GM11168 (cell line): ENCODE results near the gene CD22.
"Not testable (repeated sequence)": the region's sequence is repeated elsewhere in the genome, so short reads cannot be mapped to it uniquely, and the experiment has no call there.

Source experiments
- in situ Hi-C: fragments of 300-500 bp; cut with MboI; formaldehyde crosslinking; loops from one replicate; pipeline ENCODE4 v1.12.0; 2022; ENCODE audit warnings: low sequenced_read_pairs; ENCODE audit not compliant: unreplicated experiment

Gene CD22

DNA sequence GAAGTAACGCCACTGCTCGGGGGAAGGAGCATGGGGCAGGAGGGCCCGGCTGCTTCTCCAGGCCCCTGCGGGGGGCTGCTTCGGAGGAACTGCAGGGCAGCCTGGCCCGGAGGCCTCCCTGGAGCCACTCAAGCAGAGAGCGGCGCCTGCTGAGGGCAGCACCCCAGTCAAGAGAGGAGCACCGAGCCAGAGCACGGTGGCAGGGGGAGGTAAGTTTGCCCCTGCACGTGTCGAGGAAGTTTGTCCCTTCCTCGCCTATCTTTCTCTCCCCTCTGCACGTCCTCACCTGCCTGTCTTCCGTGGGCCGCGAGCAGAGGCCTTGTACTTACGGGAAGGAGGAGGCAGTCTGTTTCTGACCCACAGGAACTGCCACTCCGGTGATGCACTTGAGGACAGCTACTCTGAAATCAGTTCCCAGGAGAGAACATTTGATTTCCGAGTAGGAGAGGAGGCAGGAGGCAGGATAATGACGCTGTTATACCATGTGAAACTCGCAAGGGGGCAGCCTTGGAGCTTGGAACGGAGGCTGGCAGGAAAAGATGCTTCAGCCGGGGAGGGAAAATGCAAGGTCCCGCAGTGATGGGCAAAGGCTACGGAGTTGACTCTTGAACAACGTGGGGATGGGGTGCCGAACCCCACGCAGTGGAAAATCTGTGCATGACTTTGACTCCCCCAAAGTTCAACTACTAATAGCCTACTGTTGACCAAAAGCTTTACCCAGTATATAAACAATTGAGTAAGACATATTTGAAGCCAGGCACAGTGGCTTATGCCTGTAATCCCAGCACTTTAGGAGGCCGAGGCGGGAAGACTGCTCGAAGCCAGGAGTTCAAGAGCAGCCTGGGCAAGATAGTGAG lies 23.7 kb downstream of the CD22 start:
- in situ Hi-C loops: loop anchor here (5.0 kb wide), 1 partner anchor 115 kb away; no protein-coding TSS in a partner anchor

DNA sequence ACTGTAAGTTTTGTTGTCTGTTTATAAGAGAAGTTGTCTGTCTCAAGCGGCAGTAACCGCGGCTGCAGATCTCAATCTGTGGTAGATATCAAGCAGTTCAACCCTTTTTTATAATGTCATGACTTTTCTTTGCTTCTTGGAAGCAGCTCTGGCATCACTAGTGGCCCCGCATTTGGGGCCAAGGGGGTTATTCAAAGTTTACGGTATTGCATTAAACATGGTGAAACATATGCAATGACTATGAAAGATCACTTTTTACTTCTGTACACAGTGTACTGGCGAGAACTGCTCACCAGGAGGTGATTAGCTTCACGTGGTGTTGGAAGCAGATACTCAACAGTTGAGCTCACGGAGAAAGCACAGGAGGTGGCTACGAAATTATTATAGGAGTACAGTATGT lies 24.6 kb downstream of the CD22 start:
- in situ Hi-C loops: loop anchor here (5.0 kb wide), 1 partner anchor 114 kb away; no protein-coding TSS in a partner anchor

DNA sequence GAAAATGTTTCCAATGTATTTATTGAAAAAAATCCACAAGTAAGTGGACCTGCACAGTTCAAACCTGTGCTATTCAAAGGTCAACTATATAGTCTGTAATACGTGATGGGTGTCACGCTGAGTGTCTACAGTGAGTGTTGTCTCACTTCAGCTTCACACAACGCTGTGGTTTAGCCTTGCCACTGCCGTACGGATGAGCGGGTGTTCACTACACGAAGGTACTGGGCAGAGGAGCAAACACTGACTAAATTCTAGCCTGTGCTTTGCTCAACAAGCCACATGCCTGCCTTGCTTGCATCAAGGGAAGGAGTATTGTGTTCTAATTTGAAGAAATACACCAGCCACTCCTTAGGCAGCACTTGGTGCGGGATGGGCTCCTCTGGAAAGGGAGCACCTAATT lies 25.9 kb downstream of the CD22 start:
- in situ Hi-C loops: loop anchor here (5.0 kb wide), 1 partner anchor 112 kb away; no protein-coding TSS in a partner anchor

DNA sequence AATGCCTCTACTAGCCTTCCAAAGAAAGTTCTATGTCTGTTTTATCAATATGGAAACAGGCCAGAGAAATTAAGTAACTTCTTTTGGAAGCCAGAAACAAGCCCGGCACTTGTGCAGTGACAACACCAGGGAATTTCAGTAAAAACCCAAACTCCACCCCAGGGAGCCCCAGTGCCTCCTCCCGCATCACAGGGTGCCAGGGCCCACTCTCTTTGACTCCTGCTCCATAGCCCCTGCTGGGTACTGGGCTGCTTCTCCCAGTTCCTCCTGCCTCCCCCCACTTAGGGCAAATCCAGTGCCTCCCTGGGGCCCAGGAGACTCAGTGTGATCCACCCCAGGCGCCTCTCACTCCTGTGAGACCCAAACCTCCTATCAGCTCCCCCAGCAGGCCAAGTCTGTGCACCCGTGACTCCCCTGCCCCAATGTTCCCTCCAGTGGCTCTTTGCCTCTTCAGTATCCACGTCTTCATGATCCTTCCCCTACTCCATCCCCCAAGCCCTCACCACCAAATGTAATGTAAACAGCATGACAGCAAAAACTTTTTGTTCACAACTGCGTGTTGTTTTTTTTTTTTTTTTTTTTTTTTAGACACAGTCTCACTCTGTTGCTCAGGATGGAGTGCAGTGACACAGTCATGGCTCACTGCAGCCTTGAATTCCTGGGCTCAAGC lies 26.9 kb downstream of the CD22 start:
- in situ Hi-C loops: no loop called here

DNA sequence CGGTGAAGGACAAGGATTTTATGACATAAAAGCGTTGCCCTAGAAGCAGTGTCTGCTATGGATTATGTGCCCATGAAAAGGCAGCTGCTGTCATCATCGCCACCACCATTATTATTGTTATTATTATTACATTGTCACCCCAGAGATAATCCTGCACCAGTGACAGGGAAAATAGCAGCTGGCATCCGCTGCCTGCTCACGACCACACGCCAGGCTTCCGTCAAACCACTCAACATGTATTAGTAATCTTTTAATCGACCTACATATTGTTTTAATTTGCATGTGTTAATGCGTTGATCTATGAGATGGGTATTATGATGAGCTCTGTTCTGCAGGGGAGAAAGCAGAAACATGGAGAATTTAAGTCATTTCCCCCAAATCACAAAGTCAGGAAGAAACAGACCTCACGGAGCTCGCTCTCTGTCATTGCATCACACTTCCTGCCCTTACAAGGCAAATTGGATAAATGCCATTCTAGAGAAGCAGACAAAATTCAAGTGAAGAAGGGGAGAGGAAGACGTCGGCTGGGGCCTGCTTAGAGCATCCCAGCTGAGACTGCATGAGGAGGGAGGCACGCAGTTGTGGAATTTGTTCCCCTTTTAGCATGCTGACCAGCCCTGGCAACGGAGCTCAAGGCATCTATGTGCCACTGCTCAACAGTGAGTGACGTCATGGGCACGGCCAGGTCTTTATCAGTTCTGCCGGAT lies 29.0 kb downstream of the CD22 start, which contains the start of gene FFAR3:
TSS of gene FFAR3 (plus strand) at position 594 of the 707 bp plus-strand sequence. CDS start 431 bp downstream, outside the sequence.
- in situ Hi-C loops: no loop called here

DNA sequence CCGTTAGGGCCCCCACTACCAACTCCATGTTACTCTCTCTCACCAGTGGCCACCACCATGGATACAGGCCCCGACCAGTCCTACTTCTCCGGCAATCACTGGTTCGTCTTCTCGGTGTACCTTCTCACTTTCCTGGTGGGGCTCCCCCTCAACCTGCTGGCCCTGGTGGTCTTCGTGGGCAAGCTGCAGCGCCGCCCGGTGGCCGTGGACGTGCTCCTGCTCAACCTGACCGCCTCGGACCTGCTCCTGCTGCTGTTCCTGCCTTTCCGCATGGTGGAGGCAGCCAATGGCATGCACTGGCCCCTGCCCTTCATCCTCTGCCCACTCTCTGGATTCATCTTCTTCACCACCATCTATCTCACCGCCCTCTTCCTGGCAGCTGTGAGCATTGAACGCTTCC lies 29.8 kb downstream of the CD22 start:
- in situ Hi-C loops: not testable (repeated sequence)

DNA sequence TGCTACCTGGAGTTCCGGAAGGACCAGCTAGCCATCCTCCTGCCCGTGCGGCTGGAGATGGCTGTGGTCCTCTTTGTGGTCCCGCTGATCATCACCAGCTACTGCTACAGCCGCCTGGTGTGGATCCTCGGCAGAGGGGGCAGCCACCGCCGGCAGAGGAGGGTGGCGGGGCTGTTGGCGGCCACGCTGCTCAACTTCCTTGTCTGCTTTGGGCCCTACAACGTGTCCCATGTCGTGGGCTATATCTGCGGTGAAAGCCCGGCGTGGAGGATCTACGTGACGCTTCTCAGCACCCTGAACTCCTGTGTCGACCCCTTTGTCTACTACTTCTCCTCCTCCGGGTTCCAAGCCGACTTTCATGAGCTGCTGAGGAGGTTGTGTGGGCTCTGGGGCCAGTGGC lies 30.4 kb downstream of the CD22 start:
- in situ Hi-C loops: not testable (repeated sequence)

DNA sequence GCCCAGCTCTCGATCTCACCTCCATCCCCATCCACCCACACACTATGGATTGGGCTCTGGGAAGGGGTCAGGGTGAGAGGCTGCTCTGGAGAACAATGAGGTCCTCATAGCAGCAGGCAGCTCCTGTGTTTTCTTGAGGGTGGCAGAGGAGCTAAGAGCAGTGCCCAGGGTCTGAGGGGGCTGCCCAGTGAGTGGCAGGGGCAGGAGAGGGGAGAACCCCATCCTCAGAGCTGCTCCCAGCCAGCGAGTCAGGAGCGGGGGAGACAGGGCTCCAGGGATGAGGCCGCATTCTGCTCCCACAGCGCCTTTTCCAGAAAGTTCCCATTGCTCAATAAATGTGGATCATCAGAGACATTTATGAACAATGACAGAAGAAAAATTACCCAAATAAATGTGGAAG lies 31.1 kb downstream of the CD22 start:
- in situ Hi-C loops: not testable (repeated sequence)

DNA sequence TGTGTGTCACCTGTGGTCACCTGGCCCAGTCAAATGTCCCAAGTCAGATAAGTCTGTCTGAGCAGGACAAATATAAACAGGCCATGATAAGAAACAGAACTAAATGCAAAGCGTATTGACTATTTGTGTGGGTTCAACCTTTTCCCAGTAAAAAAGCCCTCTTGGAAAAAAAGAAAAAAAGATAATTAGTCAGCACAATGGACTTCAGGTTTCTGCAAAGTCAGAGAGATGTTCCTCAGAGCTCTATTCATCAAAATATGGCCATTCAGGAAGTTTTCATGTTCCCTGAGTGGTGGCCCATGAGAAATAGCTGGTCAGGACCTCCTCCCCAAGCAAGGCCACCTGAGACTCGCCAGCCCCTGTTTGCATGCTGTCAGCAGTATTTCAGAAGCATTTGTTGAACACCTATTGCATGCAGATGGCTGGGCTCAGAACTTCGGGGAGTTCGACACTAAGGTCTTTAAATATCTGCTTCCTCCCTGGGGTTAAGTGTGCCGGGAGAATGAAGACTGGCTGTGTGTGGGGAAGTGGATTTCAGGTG lies 32.0 kb downstream of the CD22 start:
- in situ Hi-C loops: no loop called here

DNA sequence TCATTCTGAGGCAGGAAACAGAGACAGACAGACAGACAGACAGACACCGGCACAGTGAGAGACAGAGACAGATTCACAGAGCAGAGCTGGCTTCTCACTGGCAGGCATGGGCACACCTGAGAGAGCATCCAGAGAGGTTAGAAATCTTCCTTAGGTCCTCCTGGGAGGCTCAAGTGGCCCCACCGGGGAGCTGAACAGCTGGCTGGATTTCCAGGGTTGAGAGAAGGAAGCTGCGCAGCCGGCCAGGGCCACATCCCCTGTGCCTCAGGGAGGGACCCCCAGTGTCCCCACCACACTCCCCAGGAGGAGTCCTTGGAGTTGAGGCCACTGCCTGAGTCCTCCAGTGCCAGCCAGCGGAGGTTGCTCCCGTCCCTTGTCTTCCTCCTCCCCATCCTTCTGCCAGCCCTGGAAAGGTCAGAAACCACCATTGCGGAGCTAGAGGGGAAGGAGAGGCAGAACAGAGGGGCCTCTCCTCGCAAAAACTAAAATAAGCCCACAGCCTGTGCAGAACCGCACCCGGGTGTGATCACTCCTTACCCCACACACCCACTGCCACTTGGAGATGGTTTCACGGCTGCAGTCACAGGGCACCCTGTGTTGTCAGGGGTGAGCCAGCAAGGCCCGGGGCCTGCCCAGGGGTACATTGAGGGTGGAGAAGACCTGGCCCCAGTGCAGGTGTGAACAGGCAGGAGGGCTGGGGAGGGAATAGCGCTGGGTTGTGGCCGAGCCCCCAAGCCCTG lies 33.4 kb downstream of the CD22 start:
- in situ Hi-C loops: no loop called here

DNA sequence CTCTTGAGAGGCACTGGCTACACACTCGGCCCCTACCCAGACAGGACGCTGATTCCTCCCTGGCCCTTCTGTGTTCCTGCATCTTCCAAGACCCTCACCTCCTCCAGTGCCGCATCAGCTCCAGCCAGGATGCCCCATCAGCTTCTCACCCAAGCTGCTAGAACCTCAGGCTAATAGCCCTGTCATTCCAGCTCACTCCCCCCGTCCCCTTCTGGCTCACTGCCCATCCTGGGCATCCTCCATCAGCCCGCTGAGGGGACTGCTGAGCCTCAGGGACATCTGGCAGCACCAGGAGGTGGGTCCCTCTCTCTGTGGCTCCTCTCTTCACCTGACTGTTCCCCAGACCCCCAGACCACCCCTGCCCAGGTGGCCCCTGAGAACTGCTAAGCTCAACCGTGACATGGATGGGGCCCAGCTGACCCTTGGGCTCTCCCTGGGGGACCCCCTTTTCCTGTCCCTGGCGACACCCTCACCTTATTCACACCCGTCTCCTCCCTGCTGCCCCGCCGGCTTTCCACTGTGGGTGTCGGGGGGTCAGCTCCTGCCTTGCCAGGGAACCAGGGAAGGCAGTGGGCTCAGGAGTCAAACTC lies 34.1 kb downstream of the CD22 start:
- in situ Hi-C loops: no loop called here

DNA sequence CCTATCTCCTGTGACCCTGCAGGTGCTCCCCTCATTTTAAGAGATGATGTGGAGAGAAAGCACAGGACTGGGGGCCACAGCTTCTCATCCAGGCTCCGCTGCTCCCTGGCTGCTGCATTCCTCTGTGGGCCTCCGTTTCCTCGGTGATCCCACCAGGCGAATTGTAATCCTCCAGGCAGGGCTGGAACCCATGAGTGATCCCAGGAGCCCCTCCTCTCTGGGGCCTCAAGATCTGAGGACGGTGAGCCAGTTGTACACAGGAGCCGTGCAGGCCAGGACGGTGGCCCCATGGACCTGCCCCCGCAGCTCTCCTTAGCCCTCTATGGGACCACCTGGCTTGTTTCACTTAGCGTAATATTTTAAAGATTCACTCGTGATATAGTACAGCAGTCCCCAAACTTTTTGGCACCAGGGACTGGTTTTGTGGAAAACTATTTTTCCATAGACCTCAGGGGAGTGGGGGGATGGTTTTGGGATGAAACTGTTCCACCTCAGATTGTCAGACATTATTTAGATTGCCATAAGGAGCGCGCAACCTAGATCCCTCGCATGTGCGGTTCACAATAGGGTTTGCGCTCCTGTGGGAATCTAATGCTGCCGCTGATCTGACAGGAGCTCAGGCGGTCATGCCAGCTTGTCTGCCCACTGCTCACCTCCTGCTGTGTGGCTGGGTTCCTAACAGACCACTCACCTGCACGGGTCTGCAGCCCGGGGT lies 34.9 kb downstream of the CD22 start:
- in situ Hi-C loops: no loop called here

DNA sequence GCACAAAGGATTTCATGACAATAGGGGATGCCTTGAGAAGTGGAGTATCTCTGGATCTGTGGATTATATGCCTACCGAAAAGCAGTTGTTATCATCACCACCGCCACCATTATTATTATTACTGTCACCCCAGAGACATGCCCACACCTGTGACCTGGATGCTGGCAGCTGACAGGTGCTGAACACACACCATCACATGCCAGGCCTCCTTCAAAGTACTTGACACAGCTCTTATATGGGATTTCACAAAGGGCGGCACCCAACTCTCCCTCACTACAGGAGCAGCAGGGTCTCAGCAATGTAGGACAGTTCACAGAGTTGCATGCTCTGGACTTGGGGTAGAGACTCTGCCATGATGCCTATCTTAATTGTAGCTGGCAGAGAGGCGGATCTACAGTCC lies 36.3 kb downstream of the CD22 start:
- in situ Hi-C loops: no loop called here

DNA sequence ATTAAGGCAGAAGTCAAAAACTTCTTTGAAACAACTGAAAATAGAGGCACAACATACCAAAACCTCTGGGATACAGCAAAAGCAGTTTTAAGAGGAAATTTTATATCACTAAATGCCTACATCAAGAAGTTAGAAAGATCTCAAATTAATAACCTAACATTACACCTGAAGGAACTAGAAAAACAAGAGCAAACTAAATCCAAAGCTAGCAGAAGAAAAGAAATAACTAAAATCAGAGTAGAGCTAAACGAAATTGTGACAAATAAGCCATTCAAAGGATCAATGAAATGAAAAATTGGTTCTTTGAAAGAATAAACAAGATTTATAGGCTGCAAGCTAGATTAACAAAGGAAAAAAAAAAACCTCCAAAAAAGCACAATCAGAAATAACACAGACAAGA lies 39.4 kb downstream of the CD22 start:
- in situ Hi-C loops: no loop called here

DNA sequence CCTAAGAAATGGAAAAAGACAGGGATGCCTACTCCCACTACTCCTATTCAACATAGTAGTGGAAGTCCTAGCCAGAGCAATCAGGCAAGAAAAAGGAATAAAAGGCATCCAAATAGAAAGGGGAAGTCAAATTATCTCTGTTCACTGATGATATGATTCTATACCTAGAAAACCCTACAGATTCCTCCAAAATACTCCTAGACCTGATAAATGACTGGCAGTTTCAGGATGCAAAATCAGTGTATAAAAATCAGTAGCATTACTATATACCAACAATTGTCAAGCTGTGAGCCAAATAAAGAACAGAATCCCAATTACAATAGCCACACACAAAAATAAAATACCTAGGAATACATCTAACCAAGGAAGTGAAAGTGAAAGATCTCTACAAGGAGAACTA lies 40.5 kb downstream of the CD22 start:
- in situ Hi-C loops: no loop called here

DNA sequence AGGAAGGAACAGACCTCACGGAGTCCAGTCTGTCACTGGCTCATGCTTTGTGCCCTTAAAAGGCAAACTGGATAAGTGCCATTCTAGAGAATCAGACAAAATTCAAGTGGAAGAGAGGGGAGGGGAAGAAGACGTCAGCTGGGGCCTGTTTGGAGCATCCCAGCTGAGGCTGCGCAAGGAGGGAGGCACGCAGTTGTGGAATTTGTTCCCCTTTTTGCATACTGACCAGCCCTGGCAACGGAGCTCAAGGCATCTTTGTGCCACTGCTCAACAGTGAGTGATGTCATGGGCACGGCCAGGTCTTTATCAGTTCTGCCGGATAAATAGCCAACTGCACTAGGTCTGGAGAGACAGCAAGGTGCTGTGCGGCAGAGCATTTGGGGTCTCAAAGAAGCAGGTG lies 41.7 kb downstream of the CD22 start, which contains the start of gene GPR42:
TSS of gene GPR42 (plus strand) at position 347 of the 400 bp plus-strand sequence. CDS start 292 bp downstream, outside the sequence.
- in situ Hi-C loops: no loop called here

DNA sequence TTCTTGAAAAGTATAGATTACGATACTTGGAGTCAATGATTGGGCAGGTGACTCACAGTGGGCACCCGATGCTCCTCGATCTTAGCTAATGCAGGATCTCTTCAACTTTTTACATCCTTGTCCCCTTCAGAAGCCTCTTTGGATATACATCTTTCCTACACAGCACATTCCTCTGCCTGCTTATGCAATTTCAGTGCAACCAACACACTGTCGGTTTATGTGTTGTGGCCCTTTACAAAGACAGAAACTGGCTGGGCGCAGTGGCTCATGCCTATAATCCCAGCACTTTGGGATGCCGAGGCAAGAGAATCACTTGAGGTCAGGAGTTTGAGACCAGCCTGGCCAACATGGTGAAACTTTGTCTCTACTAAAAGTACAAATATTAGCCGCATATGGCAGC lies 44.5 kb downstream of the CD22 start:
- in situ Hi-C loops: no loop called here

DNA sequence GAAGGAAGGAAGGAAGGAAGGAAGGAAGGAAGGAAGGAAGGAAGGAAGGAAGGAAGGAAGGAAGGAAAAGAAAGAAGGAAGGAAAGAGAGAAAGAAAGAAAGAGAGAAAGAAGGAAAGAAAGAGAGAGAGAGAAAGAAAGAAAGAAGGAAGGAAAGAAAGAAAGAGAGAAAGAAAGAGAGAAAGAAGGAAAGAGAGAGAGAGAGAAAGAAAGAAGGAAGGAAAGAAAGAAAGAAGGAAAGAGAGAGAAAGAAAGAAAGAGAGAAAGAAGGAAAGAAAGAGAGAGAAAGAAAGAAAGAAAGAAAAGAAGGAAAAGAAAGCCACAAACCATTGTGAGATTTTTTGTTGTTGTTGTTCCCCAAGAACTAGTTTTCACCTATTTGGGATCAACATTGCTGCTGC lies 45.0 kb downstream of the CD22 start:
- in situ Hi-C loops: not testable (repeated sequence)
